K562 treated with DMSO at 1 percent for 4 hours (cell line): ENCODE data around the gene USH1C. TPM values are rescaled to one million over a fixed set of nuclear protein-coding genes. Genes with fewer than 3 reads are reported as not detected.

ENCODE experiments used
- total RNA-seq: library from RNA; unstranded; fragments of 300-600 nt; gene quantifications from 2 replicates; pipeline ENCODE4 v1.2.3, GENCODE V29; 2022; ENCODE audit not compliant: insufficient read depth

The USH1C gene
- total RNA-seq: not detected in 2 replicates

GRCh38 chr11:17544181-17544622 lies at the start of gene USH1C:
TSS of gene USH1C (minus strand) at chr11:17544416. CDS start at chr11:17544307, 109 bp downstream.

DNA sequence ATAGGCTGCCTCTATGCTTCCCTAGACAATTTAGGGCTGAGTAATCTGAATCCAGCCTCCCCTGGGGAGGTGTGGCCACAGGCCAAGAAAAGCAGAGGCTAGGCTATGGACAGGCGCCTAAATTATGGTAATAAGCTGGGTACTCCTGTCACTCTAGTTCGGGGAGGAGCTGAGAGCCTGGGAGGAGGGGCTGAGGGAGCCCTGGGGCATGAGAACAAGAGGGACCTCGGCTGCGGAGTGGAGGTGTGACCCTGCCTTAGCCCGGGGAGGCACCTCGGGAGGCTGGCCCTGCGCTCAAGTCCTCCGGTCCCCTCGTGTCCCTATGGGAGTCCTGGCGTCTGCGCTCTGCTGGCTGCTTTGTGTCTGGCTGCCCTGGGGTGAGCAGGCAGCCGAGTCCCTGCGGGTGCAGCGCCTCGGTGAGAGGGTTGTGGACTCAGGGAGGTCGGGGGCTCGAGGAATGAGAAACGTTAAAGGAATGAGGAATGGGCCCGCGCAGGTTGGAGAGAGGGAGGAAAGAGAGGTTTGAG lies 2.9 kb upstream of the USH1C start, which contains the start of gene OTOG:
OTOG (plus strand) TSS at position 209 of the 527 bp plus-strand sequence; CDS start at position 323, 114 bp downstream.

GRCh38 chr11:17476317-17477083 lies 67.7 kb downstream of the USH1C start, which contains the start of gene ABCC8:
TSS of gene ABCC8 (minus strand) at chr11:17476845. CDS start at chr11:17476776, 69 bp downstream.

Other genes with a start within 250 kb of the USH1C start
- 5.1 and 5.3 TPM in 2 replicates for gene NCR3LG1, start 192.6 kb downstream of the USH1C start, total RNA-seq
- gene KCNJ11, start 155.8 kb downstream of the USH1C start, total RNA-seq: 0.56 and 1.0 TPM in 2 replicates
- gene ABCC8, start 67.6 kb downstream of the USH1C start, total RNA-seq: not detected in 2 replicates
- not detected in 2 replicates for gene OTOG, start 2.8 kb upstream of the USH1C start, total RNA-seq
- not detected in 2 replicates for gene MYOD1, start 175.2 kb upstream of the USH1C start, total RNA-seq
- not detected in 2 replicates for gene KCNC1, start 190.4 kb upstream of the USH1C start, total RNA-seq